ENCODE data around the gene SCFD2.
"Not testable (repeated sequence)": the region's sequence is repeated elsewhere in the genome, so short reads cannot be mapped to it uniquely, and the experiment has no call there.

The SCFD2 gene

GRCh38 chr4:53185869-53186585, 179.8 kb downstream of the SCFD2 start:
- DNase-seq: no peak

GRCh38 chr4:53183754-53184153, 182.1 kb downstream of the SCFD2 start:
- no peak for DNase-seq

- DNase-seq: not testable (repeated sequence)
These were observed 188.1 kb downstream of the SCFD2 start for GRCh38 chr4:53177751-53178150.

- DNase-seq: no peak
These were observed 190.2 kb downstream of the SCFD2 start for GRCh38 chr4:53175640-53176039.

- no peak for DNase-seq
These were observed 191.0 kb downstream of the SCFD2 start for GRCh38 chr4:53174823-53175222.

- no peak for DNase-seq
These were observed 192.3 kb downstream of the SCFD2 start for GRCh38 chr4:53173576-53173975.

GRCh38 chr4:53171797-53172196, 194.1 kb downstream of the SCFD2 start:
- no peak for DNase-seq

GRCh38 chr4:53169695-53170617, 195.9 kb downstream of the SCFD2 start:
- no peak for DNase-seq

- no peak for DNase-seq
These were observed 197.6 kb downstream of the SCFD2 start for GRCh38 chr4:53168228-53168627.

- no peak for DNase-seq
These were observed 202.9 kb downstream of the SCFD2 start for GRCh38 chr4:53162969-53163368.

GRCh38 chr4:53161787-53162433, 204.0 kb downstream of the SCFD2 start:
- no peak for DNase-seq

GRCh38 chr4:53161051-53161786, 204.6 kb downstream of the SCFD2 start:
- DNase-seq: no peak

- no peak for DNase-seq
These were observed 209.0 kb downstream of the SCFD2 start for GRCh38 chr4:53156896-53157295.

- DNase-seq: no peak
These were observed 213.4 kb downstream of the SCFD2 start for GRCh38 chr4:53152467-53152866.

- DNase-seq: no peak
These were observed 214.4 kb downstream of the SCFD2 start for GRCh38 chr4:53151489-53151788.

- DNase-seq: no peak
These were observed 215.0 kb downstream of the SCFD2 start for GRCh38 chr4:53150631-53151488.

- no peak for DNase-seq
These were observed 218.2 kb downstream of the SCFD2 start for GRCh38 chr4:53147711-53148110.

- DNase-seq: no peak
These were observed 218.7 kb downstream of the SCFD2 start for GRCh38 chr4:53147197-53147596.

GRCh38 chr4:53141308-53141707, 224.6 kb downstream of the SCFD2 start:
- no peak for DNase-seq

GRCh38 chr4:53139256-53139655, 226.6 kb downstream of the SCFD2 start:
- not testable (repeated sequence) for DNase-seq

GRCh38 chr4:53137468-53137867, 228.4 kb downstream of the SCFD2 start:
- DNase-seq: no peak

- no peak for DNase-seq
These were observed 228.9 kb downstream of the SCFD2 start for GRCh38 chr4:53136954-53137353.

Measured in stimulated activated CD4-positive, alpha-beta T cell treated with anti-CD3 and anti-CD28 coated beads, Interleukin-1b, Interleukin-23, amount 100 ng/mL, for 48 hours (primary cell).